ENCODE data around the gene SHISA4.

DNA sequence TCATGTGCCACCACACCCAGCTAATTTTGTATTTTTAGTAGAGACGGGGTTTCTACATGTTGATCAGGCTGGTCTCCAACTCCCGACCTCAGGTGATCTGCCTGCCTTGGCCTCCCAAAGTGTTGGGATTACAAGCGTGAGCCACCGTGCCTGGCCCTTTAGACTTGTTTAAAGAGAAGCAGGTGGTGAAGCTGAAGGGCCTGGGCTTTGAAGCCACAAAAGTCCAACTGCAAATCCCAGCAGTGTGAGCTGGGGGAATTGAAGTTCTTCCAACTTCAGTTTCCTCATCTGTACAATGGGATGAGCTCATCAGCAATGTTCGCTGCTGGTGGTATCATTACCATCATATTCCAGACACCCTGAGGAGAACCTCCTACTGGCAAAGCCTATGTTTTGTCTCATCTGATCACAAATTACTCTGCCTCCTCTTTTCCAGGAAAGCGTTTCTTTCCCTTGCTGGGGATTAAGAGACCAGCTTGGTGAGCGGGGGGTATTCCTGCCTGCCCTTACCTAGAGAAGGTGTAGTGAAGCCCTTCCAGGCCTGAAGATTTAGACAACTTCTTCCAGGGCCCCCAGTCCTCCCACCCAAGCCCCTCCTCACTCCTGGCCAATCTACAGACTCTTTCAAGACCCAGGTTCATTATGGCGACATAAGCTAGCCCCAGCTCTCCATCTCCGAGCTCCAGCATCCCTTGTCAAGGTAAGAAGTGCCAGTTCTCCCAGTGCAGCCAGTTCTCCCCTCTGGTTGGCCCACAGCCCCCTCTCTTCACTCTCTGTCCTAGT lies 2.4 kb upstream of the SHISA4 start:
- TF ChIP-seq, protein P1, sequence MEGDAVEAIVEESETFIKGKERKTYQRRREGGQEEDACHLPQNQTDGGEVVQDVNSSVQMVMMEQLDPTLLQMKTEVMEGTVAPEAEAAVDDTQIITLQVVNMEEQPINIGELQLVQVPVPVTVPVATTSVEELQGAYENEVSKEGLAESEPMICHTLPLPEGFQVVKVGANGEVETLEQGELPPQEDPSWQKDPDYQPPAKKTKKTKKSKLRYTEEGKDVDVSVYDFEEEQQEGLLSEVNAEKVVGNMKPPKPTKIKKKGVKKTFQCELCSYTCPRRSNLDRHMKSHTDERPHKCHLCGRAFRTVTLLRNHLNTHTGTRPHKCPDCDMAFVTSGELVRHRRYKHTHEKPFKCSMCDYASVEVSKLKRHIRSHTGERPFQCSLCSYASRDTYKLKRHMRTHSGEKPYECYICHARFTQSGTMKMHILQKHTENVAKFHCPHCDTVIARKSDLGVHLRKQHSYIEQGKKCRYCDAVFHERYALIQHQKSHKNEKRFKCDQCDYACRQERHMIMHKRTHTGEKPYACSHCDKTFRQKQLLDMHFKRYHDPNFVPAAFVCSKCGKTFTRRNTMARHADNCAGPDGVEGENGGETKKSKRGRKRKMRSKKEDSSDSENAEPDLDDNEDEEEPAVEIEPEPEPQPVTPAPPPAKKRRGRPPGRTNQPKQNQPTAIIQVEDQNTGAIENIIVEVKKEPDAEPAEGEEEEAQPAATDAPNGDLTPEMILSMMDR (IDR thresholded peaks at IDR 0.05): no peak
- TF ChIP-seq POLR2AphosphoS5 (IDR thresholded peaks at IDR 0.05): no peak
- TF ChIP-seq POLR2A (IDR thresholded peaks at IDR 0.05): no peak

Measured in gastroesophageal sphincter (tissue), 3 donors.